HG02642 (cell line): ENCODE measurements around the gene ATP6V0C.
"Not testable (repeated sequence)": the region's sequence is repeated elsewhere in the genome, so short reads cannot be mapped to it uniquely, and the experiment has no call there.

Experiments
- ATAC-seq: cut with Tn5 transposase; IDR thresholded peaks from one replicate; pipeline ENCODE4 v1.9.1; 2021; ENCODE audit warnings: mild to moderate bottlenecking; ENCODE audit not compliant: unreplicated experiment, poor library complexity

Gene ATP6V0C

DNA sequence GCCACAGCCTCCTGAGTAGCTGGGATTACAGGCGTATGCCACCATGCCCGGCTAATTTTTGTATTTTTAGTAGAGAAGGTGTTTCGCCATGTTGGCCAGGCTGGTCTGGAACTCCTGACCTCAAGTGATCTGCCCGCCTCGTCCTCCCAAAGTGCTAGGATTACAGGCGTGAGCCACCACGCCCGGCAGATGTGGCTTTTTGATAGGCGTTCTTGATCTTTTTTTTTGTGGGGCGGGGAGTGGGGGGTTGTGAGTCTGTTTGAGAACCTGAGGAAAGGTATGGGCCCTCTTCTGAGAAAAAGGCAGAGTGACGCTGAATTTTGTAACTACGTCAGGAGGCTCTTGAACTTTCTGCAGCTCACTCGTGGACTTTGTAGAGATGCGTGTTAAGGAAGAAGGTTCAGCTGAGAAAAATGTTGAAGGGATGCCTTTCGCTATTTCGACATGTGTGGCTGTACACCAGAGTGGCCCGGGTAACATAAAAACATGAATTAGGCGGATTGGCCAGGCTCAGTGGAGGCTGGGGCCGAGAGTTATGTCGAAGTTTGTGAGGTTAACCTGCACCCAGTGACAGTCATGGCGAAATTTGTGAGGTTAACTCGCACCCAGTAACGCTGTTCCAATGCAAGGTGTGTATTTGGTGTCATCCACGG lies 25.6 kb downstream of the ATP6V0C start:
- ATAC-seq, result not testable (repeated sequence)

- ATAC-seq, result not testable (repeated sequence)
Measured at GRCh38 chr16:2539845-2540458, 26.2 kb downstream of the ATP6V0C start.

- not testable (repeated sequence) for ATAC-seq
Measured at GRCh38 chr16:2540912-2541311, 27.2 kb downstream of the ATP6V0C start.

DNA sequence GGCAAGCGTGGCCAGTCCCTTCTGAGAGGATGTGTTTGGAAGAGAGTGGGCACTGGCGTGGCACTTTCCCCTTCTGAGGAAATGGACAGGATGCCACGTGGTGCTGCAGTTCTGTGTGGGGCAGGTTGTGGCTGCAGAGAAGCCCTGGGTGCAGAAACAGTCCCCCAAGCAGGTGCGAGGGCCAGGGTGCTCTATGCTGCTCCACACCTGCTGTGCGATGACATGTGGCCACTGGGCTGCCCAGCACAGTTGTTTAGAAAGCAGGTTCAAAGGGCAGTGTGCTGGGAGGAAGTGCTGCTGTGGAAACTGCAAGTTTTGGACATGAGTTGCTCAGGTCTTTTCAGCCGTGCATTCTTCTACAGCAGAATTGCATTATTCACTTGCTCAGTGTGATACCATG lies 27.7 kb downstream of the ATP6V0C start:
- not testable (repeated sequence) for ATAC-seq

DNA sequence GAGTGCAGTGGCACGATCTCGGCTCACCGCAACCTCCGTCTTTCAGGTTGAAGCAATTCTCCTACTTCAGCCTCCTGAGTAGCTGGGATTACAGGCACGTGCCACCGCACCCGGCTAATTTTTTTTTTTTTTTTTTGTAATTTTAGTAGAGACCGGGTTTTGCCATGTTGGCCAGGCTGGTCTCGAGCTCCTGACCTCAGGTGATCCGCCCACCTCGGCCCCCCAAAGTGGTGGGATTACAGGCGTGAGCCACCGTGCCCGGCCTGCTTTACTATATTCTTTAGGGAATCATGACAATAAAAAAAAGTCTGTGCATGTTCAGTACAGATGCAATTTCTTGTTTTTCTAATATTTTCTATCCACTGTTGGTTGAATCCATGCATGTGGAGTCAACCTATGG lies 30.0 kb downstream of the ATP6V0C start:
- ATAC-seq, result not testable (repeated sequence)

GRCh38 chr16:2550283-2550878 lies 36.6 kb downstream of the ATP6V0C start:
- ATAC-seq, result not testable (repeated sequence)

DNA sequence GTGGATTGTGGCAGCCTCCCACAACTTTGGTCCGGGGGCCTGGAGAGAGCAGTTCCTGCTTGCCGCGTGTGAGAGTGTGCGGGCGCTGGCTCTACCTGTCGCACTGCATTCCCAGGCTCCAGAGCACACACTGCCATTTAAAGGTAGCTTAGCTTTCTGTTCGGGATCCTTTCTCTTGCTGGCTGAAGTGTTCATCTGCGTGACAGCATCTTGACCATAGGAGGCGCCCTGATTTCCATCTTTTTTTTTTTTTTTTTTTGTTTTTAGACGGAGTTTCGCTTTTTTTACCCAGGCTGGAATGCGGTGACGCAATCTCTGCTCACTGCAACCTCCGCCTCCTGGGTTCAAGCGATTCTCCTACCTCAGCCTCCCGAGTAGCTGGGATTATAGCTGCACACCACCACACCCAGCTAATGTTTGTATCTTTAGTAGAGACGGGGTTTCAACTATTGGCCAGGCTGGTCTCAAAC lies 37.7 kb downstream of the ATP6V0C start:
- ATAC-seq, result not testable (repeated sequence)

DNA sequence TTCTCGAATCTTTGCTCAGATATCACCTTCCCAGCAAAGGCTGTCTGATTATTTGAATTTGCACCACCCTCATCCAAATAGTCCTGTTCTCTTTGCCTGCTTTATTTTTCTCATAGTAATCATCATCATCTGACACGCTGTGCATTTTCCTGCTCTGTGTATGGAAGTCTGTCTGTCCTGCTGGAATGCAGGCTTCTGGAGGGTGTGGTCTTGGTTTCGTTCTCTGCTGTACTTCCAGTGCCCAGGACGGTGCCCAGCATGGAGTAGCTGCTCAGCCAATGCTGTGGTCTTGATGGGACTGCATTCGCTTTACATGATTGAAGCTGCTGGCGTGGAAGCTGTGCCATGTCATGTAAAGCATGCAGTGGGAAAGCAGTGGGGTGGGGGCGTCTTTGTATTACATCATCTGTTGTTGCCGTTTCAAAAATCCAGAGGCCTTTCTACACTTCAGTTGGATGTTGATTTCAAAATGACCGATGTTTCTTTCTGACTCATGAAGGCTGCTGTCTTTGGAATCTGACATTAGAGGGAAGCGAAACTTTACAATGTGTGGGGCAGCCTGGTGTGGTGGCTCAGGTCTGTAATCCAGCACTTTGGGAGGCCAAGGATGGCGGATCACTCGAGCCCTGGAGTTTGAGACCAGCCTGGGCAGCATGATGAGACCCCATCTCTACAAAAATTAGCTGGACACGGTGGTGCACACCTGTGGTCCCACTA lies 41.1 kb downstream of the ATP6V0C start:
- not testable (repeated sequence) for ATAC-seq

- not testable (repeated sequence) for ATAC-seq
Measured at GRCh38 chr16:2557150-2557549, 43.4 kb downstream of the ATP6V0C start.

DNA sequence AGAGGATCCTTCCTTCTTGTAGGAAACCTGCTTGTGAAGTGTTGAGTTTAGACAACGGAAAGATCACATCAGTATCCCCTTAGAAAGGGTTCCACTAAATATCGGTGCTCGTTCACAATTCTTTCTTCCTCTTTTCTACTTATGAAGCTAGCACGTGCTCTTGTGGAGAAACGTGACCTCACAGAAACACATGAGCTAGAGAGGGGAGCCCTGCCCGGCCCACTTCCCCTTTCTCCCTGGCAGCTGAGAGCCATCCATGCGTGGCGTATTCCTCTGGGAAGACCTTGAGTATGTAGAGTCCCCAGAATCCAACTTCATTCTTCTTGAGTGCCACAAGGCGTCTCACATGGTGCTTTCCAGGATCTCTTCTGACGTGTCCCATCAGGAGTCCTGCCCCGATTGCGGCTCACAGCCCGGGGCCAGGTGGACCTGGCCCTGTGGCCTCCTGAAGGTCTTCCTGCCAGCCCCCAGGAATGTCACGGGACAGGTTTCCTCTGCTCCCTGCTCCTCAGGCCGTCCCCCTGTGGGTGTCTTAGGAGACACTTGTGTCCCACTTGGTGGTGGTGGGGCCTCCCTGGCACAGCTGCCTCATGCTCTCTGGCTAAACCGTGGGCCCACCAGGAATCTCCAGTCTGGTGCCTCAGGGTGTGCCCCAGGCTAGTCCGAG lies 46.5 kb downstream of the ATP6V0C start:
- peak; percentile 34 for ATAC-seq

DNA sequence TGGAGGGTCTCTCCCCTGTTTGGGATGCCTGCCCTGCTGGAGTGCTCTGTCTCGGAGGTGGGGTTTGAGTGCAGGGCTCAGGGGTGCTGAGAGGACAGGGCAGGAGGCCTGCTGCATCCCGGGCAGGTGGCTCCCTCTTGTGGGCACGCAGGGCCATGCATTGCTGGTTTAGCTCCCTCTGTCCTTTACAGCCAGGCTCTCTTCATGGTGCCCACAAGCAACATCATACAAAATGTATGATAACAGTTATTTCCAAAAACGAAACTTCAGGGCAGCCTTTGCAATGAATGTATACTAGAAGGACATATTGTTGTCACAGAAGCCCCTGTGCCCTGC lies 47.0 kb downstream of the ATP6V0C start:
- ATAC-seq, result peak; percentile 63

- not testable (repeated sequence) for ATAC-seq
Measured at GRCh38 chr16:2567506-2567905, 53.8 kb downstream of the ATP6V0C start.

DNA sequence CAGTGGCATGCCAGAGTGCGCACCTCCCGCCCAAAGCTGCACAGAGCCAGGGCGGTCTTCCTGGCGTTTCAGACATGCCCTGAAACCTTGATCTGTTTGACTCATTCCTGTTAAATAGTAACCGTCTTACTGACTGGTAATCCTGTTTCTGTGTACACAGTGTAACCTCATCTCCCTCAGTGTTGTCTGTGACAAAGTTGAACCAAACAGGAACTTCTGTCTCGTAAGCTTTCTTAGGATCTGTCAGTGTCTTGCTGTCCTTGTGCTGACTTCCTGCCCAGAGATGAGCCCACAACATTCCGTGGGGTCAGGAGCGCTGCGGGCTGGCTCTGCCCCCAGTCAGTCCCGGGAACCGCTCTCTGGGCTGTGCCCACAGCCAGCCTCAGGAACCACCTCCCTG lies 54.8 kb downstream of the ATP6V0C start:
- not testable (repeated sequence) for ATAC-seq
